Superior temporal gyrus (tissue), 1 donor: ENCODE data around the gene SMAD3.

Experiments used
- DNase-seq: peaks from one replicate; pipeline ENCODE4 v3.0.0-alpha.2; 2016; ENCODE audit errors: extremely low spot score

Gene SMAD3

DNA sequence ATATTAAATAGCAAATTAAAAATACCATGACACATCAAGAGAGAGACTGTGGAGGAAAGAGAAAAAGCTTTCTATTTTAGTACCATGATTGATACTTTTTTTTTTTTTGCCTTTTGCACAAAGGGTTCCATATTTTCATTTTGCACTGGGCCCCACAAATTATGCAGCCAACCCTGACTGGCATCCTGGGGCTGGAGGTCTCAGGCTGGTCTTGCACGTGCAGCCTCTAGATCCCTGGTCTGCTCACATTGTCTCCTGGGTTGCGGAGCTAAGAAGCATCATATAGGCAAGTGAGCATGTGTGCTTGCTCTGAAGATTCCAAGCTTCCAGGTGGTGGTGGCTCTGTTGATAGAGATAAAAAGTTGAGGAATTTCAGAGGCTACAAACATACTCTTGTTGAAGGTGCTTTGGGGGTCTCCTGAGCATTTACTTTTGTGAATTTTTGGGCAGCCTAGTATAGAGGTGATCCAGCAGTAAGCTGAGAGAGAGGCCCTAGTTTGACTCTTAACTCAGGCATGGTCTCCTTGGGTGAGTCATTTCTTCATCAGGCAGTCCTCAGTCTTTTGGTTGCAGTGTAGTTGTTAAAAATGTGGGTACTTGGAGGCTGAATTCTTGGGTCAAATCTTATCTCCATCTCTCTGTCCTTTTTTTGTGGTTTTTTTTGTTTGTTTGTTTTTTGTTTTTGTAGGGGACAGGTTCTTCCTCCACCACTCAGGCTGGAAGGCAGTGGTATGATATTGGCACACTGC lies 31.3 kb downstream of the SMAD3 start:
- no peak for DNase-seq

DNA sequence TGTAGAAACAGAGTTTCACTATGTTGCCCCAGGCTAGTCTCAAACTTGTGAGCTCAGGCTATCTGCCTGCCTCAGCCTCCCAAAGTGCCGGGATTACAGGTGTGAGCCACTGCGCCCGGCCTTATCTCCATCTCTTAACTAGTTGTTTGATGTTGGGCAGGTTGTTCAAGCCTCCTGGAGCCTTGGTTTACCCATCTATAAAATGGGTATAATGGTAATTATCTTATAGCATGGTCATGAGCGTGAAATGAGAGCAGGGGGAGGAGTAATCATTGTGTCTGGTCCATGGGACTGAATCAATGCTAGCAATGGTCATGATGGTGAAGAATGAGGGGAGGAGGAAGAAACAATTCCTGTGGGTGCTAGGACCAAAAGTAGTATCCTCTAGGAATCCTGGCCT lies 32.0 kb downstream of the SMAD3 start:
- no peak for DNase-seq

DNA sequence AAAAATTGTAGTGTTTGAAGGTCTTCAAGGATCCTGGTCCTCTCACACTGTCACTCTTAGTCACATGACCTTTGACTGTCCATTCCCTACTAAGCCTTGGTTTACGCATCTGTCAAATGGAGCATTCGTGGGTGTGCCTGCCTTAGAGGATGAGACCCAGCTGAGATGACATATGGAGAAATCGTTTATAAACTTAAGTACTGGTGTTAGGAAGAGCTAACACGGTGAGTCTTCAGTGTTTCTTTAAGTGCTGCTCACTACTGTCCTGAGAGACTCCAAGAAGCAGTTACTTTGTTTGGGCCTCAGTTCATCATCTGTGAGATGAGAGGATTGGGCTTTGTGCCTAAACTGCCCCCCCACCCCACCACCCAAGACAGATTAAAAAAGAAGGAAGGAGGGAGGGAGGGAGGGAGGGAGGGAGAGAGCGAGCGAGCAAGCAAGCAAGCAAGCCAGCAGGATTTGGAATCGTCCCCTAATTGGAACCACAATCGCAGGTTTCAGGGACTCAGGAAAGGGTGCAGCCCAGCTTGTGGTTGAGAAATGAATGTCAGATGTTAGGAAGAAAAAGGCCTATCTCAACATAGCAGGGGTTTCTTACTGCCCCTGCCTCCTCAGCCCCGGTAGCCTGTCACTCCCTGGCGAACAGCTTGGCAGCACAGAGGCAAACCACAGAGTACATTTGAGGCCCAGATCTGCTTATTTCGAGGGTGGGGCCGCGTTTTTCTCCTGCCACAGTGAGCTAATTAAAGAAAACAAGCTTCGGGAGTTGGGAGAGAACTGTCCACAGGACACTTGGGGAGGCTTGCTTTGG lies 32.7 kb downstream of the SMAD3 start:
- DNase-seq, result no peak

DNA sequence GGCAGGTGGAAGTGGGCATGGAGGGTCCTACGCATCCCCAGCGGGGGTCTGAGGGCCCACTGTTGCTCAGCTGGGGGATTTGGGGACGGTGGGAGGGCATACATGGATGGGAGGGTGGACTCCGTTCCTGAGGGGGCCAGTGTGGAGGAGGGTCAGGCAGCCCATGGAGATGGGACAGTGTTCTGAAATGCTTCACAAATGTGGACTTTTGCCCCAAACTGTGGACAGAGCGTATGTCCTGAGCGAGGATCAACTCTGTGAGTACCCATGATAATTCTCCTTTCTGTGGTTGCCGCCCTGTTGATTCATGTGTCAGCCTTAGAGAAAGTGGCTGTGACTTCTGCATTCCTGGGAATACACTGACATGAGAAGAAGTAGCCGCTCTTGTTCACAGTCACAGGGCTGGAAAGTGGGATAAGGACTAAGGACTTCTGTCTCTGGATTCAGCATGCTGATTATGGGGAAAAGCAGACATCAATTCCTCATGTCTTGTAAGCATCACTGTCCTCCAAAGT lies 33.4 kb downstream of the SMAD3 start:
- DNase-seq, result no peak

DNA sequence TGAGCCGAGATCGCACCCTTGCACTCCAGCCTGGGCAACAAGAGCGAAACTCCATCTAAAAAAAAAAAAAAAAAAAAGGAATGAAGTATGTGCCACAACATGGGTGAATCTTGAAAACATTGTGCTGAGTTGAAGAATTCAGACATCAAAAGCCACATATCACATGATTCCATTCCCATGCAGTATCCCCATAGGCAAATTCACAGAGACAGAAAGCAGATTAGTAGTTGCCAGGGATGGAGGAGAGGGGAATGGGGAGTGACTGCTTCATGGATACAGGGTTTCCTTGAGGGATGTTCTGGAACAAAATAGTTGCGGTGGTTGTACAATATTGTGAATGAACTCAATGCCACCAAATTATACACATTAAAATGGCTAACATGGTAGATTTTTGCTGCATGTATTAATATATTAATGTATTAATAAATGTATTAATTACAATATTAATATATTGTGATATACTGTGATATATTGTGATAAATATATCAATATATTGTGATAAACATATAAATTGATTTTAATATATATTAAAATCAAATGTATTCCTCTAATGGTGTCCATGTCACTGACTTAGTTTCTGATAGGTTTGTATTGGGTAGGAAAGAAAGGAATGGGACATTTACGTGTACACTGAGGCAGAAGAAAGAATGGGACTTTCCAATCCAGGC lies 34.9 kb downstream of the SMAD3 start:
- DNase-seq, result no peak

DNA sequence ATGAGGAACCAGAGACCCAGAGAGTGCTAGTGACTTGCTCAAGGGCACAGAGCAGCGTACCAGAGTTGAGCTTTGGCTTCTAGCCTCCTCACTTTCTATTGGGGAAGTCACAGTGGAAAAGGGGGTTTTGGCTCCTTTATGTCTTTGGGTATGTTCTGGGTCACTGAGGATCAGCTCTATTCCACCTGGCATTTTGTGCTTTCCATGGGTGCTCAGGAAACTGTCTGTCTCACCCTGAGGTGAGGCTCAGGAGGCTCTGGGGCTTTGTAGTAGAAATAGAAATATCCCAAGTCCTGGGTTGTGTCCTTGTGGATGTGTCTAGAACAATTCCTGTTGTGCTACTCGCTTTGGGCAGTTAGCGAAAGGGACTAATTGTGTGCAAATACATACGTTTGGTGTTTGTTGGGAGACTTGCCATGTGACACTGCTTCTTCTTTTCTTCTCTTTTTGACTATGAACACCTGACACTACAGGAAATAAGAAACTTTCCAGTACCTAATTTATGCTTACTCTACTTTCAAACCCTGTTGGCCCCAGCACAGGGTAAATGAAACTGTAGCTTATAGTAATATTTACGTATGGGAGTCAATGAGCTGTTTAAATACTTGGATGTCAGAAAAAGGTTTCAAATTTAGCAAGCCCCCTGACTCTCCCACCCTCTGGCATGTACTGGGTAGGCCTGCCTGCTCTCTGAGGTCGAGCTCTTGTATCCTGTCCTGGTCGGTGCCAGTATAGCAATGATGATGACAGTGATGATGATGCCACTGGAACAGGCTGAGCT lies 35.6 kb downstream of the SMAD3 start:
- no peak for DNase-seq

DNA sequence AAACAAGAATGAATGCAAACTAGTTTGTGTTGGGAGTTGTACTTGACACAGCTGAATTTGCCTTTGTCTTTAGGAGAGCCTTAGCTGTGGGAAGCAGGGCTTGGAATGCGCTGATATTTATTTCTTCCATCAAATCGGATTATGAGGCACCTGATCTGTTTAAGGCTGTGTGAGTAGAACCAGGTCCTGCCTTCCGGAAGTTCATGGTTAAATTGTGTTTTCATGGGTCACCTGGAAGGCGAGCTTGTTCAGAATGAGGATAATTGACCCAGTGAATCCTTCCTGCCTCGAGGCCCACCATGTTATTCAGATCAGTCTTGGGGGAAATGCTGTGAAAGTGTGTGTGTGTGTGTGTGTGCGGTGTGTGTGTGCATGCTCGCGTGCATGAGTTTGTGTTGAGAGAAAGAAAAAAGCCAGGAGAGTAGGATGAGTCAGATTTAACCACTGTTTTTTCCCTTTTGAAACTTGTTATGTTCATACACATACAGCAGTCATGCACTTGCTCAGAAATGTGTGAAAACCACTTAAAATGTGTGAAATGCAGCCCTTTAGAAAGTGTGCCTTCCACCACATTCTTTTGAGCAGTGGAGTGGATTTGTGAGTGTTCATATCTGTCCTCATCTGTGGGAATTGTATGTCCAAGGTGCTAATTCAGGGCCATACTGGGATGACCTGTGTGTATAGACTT lies 36.7 kb downstream of the SMAD3 start:
- DNase-seq, result peak; percentile 57

DNA sequence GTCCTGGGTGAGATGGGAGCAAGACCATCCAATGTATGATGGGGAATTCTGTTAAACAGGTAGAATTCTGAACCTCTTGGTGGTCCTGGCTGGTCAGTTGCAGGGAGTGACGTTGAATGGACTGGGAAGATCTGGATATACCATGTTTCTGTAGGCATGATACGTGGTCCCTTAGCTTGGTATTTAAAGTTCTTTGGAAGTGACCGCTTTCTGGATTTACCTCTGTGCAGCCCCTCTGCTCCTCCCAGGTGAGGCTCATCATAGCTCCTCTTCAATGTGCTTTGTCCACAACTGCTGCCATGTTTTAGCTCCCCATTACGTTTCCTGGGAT lies 37.2 kb downstream of the SMAD3 start:
- no peak for DNase-seq

DNA sequence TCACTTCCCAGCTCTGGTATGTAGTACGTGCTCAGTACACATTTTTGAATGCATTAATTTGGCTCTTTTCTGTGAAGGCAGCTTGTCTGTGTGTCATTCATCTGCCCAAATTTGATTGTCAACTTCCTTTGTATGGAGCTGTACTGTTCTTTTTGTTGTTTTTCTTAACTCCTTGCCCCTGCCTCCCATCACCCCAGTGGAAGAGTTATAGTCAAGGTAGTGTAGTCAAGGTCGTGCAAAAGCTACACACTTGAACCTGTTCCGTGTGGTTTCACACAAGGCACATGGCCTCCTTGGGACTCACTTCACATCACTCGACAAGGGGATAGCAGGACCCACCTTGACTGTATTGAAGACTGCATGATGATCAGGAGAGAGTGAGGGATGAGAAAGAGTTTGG lies 37.6 kb downstream of the SMAD3 start:
- DNase-seq, result no peak

DNA sequence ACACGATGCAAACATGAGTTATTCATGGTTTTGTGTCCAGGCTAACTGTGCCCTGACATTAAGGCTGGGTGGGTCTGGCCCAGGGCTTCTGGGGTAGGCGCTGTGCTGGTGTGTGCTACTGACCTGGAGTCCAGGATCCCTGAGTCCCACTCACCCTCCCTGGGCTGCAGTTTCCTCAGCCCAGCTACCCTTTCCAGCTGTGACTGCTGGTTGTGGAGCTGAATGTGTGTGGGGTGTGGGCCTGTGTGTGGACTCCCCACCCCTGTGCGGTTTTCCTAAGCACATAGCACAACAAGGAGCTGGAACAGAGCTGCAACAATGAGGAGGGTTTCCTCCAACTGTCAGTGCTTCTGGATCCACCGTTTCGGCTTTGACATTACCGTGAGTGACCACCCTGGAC lies 38.0 kb downstream of the SMAD3 start:
- no peak for DNase-seq

DNA sequence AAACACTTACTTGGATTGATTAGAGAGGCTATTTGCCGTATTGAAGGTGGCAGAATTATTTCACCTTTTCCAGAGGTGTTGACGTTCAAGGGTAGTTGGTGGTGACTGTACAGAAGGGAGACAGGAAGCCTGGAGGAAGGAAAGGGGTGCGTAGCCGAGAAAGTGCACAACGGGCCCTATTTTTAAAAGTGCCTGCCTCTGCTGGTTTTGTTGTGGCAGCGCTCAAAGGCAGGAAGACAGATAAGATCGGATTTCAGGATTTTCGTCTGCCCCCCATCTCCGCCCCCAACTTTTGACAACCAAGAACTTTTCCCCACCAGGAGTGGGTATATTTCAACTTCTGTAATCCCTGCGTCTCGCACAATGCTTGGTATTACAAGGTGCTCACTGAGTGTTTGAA lies 38.5 kb downstream of the SMAD3 start:
- no peak for DNase-seq

DNA sequence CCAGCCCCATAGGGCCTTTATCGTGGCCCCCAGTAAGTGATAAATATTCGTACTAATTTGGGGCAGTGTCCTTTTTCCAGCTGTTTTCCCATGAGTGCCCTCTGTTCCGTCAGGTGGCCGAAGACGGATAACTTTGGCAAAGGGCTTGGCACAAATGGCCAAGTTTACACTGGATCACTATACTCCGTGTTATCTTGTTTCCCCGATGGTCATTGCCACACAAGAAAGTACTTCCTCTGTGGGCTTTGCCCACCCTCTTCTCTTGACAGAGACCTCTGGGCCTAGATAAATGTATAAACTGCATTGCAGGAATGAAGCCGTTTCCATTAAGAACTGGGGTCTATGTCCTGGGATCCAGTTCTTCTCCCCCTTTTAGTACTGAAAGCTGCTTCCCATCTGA lies 39.1 kb downstream of the SMAD3 start:
- no peak for DNase-seq

DNA sequence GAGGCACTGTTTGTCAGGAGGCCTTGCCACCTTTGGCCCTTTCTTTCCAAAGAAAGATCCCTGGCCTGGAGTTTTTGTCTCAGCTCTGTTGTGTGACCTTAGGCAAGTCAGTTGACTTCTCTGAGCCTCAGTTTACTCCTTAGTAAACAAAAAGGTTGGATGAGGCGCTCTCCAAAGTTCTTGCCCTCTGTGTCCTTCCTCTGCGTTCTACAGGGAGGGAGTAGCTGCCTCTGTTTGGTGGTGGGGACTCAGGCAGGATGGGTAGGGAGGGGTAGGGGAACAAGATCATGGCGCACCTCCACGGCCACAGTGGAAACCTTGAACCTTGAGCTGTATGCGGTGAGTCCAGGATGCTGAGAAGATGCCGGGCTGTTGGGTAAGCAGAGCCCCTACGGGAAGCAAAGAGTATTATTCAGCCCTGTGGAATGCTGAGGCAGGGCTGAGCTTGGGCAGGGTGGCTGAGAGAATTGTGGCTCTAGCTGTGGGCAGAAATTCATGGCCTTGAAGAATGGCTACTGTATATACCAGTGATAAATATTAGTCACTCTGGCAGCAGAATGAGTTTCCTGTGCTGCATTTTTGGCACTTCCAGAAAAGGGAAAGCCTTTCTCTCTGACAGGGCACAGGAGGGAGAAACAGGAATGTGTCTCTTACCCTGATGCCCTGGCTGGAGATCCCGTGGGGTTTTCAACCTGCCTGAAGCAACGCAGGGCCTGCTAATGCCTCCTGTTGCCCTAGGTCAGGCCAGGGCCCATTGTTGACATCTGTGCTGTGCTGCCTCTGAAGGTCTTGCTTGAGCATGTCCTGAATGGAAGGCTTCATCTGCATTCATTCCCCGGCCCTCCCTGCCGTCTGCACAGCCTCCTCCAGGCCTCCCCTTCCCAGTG lies 39.9 kb downstream of the SMAD3 start:
- no peak for DNase-seq

DNA sequence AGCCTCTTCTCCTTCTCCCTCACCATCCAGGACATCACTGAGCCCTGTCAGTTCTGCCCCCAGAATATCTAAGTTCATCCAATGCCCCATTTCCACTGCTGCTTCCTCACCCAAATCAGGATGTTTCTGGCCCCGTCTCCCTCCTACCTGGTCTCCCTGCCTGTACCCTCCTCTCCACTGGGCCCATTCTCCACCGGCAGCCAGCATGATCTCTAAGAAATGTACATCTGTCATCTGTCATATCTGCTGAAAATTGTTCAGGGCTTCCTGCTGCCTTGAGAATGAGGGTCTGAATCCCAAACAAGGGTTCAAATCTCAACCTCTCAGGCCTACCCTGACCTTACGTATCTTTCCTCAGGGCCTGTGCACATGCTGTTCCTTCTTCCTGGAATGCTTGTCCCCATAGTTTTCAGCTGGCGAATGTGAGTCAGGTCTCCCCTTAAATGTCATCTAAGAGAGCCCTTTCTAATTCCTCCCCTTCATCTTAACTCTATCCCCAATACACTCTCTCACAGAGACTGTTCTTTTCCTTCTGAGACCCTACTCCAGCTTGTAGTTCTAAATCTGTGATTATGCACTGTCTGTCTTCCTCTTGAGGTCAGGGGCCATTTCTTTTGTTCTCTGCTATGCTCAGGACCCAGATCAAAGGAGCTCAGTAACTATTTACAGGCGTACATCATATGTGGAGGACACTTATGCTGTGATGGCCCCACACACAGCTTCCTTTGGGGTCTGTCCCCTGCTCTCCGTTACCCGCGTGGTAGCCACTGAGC lies 40.8 kb downstream of the SMAD3 start:
- DNase-seq, result no peak

DNA sequence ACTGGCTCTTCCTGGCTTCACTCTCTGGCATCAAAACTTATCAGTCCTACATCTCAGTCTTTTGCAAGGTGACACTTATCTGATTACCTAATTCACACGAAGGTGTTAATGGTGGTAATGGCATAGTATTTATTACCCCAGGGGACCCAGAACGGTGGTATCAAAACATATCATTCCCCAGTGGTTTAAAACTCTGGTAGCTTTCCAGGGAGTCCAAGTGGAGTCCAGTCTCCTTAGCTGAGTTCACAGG lies 41.3 kb downstream of the SMAD3 start:
- DNase-seq, result no peak

DNA sequence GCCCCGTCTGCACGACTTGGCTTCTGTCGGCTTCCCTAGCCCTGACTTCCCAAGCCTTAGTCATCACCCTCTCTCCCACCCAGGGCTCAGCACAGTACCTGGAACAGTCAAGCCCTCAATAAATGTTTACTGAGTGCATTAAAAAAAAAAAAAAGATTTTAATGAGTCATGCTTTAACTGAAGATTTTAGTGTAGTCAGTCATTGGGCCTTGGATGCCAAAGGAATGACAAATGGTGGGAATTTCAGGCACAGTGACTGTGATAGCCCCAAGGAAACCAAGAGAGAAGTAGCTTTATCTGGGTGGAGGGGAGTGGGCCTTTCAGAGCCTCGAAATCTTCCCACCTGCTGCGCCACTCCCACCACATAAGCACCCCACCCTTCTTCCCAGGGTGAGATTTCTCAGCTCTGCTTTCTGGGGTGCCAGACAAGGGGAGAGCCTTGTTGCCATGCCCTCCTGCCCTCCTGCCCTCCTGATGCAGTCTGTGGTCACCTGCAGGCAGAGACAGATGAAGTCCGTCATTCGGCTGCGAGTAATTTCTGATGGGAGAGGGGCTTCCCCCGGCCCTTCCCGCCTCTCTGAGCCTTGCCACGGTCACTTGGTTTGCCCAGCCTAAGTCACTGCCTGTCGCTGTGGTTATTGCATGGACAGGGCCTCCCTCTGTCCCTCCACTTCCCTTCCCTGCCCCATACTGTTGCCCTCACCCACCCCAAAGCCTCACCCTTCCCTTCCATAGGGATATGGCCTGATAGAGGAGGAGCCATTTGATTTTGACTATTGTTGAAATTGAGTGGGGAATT lies 41.8 kb downstream of the SMAD3 start:
- DNase-seq, result no peak

DNA sequence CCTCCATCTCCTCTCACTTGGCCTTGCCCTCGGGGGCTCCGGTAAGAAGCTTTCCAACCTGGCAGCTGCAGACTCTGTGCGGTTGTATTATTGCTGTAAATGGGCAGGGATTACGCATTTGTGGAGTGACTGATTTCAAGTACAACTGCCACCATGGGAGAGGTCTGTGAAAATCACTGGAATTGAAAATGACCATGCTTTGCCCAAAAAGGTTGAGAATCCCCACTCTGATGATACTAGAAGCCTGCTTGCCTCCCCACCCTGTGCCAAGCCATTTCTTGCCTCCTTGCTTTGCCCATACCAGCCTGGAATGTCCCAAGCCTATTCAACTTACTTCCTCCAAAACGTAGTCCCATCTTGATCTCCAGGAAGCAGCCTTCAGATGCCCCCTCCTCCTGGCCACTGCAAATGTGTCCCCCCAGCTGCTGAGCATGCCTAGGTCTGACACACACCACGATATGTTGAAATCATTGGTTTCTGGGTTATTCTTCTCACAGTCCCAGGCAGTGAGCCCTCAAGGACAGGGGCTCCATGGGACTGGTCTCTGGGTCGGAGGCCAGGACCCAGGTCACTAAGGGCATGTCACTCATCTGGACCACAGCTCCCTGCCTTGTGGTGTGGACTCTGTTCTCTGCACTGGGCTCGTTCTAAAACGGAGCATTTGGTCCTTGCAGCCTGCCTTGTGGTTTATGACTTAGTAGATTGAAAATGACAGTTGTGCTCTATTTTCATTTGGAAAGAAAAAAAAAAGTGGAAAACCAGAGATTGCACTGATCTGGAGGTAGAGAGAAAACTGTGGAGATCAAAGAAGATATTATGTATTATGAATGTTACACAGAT lies 42.9 kb downstream of the SMAD3 start:
- DNase-seq, result no peak
